Measurements from ENCODE around the gene PRH2.

The PRH2 gene

DNA sequence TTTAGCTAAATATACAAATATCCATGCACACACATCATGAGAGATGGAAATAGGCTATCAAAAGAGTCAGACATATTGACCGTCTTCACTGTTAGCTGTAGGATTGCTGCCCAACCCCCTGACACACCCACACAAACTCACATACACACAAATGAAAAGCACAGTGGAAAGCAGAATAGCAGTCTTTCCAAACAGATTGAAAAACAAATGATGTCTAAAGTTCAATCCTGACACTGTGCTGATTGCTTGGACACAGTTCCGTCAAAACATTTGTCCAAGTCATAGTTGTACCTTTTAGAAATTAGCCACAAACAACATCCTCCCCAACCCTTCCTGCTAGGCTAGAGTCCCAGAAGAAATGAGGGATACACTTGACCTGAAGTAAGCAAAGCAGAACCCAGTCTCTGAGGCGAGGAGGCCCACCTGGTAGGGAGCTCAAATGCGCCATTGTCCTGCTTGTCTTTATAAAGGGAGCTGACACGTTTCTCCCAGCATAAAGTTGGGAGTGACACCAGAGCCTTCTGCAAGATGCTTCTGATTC lies at the start of gene PRH2:
TSS of gene PRH2 (plus strand) at position 491 of the 541 bp plus-strand sequence. CDS start at position 529, 38 bp downstream.
- DNase-seq = no peak

DNA sequence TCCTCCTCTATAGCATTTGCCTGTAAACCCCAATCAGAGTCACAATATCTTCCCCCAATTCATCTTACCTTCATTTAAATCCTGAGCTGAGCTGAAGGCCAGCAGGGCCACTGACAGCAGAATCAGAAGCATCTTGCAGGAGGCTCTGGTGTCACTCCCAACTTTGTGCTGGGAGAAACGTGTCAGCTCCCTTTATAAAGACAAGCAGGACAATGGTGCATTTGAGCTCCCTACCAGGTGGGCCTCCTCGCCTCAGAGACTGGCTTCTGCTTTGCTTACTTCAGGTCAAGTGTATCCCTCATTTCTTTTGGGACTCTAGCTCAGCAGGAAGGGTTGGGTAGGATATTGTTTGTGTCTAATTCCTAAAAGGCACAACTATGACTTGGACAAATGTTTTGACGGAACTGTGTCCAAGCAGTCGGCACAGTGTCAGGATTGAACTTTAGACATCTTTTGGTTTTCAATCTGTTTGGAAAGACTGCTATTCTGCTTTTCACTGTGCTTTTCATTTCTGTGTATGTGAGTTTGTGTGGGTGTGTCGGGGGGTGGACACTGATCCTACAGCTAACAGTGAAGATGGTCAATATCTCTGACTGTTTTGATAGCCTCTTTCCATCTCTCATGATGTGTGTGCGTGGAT lies 44.8 kb upstream of the PRH2 start, which contains the start of gene PRH1:
TSS of gene PRH1 (minus strand) at position 170 of the 640 bp plus-strand sequence. CDS start at position 132, 38 bp downstream.
- no peak for DNase-seq

DNA sequence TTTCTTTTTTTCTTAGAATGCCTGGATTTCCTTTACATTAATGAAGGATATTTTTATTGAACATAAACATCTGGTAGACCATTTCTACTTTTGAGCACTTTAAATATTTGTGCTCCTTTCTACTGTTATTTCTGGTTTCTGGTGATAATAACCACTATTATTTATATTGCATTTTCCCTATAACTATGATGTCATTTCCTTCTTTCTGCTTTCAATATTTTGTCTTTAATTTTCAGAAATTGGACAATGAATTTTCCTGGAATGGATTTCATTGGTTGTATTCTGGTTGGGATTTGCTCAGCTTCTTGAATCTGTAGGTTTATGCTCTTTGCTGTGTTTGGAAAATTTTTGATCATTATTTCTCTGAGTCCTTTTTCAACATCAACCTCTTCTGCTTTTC lies 39.8 kb upstream of the PRH2 start:
- no peak for DNase-seq

DNA sequence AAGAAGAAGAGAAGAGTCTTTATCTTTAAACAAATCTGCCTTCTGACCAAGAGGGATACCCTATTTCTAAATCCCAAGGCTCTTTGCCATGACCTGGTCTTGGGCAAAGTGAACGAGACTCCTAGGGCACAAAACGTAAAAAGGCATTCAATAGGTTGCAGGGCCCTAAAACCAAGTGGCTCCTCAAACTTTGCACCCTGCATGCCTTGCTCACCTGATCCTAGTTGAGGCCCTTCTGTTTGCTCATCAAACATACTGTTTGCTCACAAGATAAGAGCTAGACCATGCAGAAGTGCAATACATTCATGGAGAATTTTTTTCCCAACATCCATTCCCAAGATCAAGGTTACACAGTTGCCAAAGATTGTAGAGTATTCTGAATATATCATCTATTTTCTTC lies 37.1 kb upstream of the PRH2 start:
- DNase-seq = no peak

DNA sequence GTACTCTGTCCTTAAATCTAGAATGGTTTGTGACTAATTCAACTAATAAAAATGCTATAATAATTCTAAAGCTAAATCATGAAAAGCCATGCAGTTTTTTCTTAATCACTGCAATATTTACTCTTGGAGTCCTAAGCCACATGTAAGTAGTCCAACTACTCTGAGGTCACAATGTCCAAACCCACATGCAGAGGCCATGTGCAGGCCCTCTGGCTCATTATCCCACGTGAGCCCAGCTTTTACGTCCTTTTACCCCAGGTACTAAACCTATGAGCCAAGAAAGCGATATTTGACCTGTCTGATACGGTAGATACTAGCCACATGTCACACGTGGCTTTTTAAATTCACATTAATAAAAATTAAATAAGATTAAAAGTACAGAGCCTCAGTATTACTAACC lies 32.2 kb upstream of the PRH2 start:
- DNase-seq = no peak

DNA sequence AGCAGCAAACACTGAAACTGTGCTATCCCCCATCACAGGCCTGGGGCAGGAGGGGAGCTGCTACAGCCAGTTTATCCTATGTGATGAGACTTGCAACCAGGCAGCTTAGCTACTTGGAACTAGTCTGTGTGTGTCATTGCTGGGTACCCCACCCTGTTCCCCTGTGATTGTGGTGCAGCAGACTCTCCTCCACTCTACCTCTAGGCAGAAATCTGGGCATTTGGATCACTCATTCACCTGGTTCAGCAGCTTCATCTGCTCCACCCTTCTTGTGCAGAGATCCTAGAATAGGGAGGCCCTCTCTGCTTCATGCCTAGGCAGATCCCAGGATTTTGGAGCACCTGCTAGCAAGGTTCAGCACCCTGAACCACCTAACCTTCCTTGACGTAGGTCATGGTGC lies 28.5 kb upstream of the PRH2 start:
- DNase-seq = no peak

DNA sequence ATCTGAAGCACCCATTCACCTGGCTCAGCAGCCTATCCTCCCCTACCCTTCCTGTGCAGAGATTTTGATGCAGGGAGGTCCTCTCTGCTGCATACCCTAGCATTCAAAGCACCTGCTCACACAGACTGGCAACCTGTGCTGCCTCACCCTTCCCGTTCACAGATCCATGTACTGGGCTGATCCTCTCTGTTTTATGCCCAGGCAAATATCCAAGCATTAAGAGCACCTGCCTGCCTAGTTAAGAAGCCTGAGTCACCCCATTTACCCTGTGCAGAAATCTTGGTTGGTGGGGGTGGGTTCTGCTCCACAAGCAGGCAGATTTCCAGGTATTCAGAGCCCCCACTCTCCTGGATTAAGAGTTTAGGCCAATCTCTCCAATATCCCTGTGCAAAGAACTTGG lies 28.1 kb upstream of the PRH2 start:
- DNase-seq = no peak

DNA sequence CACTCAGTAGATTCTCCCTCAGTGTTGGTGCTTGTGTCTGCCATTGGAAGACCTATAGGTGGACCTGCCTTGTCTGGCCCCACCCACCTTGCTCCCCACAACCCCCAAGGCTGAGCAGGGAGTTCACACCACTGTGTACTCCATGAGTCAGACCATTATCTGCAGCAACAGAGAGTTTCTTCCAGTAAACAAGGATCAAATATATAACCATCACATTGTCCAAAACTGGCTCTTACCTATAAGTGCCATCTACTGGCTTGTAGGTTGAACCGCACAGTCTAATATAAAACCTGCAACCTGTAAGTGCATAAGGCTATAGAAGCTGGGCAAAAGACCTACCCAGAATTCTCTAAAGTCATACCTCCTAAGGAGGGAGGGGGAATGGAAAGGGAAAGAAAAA lies 27.6 kb upstream of the PRH2 start:
- no peak for DNase-seq

DNA sequence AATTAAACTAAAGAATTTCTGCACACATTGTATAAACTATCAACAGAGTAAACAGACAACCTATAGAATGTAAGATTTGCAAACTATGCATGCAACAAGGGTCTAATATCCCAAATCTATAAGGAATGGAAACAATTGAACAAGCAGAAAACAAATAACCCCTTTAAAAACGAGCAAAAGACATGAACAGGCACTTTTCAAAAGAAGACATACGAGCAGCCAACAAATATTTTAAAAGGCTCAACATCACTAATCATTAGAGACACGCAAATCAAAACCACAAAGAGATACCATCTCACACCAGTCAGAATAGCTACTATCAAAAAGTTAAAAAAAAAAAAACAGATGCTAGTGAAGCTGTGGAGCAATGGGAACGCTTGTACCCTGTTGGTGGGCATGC lies 24.4 kb upstream of the PRH2 start:
- no peak for DNase-seq

DNA sequence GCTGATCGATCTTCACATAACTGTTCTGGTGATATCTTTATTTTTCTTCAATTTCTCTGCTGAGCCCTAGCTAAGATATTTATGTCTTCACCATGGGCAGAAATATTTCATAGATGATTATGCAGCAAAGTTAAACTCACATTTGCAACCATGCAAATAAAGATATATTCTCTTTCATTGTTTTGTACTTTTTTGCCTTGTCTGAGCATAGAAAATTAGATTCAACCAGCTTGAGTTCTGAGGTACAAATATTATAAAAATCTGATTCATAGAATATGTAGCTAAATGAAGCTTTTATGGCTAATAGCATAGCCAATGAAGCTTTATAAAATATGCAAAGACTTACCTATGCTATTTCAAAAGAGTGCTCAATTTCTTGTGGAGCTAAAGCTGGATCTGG lies 19.6 kb upstream of the PRH2 start, which contains the start of gene TAS2R13:
TSS of gene TAS2R13 (minus strand) at position 101 of the 400 bp plus-strand sequence. CDS start 264 bp downstream, outside the sequence.
- no peak for DNase-seq

DNA sequence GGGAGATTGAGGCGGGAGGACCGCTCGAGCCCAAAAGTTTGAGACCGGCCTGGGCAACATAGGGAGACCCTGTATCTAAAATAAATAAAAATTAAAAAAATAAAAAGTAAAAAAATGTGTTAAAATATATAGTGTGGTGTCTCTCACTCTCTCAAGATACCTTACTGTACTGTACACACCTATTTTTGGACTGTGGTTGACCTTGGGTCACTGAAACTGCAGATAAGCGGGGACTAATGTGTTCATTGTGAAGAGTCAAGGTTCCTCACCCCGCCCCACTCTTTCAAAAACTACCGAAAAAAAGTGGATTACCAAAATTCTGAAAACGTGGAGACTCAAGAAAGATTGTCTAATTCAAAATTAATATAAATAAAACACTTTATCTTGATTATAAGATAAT lies 18.7 kb upstream of the PRH2 start:
- DNase-seq = no peak

DNA sequence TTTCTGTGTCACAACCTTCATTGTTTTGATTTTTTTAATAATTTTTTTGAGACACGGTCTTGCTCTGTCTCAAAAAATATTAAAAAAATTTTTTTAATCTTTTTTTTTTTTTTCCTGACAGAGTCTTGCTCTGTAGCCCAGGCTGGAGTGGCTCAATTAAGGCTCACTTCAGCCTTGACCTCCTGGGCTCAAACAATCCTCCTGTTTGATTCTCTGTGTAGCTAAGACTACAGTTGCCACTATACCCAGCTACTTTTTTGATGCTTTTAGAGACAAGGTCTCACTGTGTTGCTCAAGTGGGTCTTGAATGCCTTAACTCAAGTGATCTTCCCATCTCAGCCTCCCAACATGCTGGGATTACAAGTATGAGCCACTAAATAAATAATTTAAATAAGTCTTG lies 9.2 kb upstream of the PRH2 start:
- DNase-seq = no peak

DNA sequence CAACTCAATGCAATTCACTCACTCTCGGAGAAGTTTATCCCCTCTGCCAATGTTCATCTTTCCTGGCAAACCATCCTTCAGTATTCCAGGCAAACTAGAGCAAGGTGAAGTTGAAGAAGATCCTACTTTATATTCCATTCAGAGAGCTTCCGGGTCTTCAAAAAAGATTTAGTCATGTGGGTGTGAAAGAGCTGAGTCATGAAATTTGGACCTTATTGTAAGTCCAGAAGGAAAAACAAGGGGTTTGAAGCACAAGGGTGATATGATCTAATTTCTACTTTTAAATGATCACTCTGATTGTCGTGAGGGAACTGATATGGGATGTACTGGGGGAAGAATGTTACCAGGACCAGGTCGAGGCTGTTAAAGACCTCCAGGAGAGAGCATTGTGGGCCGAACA lies 2.8 kb upstream of the PRH2 start:
- DNase-seq = no peak

DNA sequence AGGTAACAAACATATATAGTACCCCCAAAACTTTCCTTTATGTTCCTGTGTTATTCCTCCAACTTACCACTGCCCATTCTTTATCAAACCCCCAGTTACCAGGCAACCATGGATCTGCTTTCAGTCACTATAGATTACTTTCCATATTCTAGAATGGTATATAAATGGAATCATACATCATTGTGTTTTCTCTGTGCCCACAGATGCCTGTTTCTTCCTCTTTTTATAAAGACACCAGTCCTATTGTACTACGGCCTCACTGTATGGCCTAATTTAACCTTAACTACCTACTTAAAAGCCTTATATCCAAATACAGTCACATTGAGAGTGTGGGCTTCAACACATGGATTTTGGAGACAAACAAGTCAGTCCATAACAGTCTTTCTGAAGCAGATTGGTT lies 7.5 kb downstream of the PRH2 start:
- DNase-seq = no peak

DNA sequence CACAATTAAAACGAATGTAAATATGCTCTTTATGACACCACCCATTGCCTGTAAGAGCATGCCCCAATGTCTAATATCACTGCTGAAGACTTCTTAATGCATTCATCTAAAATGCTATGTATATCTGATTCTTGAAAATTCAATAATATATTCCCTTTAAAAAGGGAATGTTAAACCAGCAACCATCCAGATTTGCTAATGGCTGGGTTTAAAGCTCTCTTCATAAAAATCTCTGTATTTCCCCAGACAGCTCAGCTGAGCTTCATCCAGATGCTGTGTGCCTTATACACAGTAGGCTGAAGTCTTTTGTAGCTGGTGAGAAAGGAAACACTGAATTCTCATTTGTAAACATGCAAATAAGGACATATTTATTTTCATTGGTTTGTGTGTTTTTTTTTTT lies 10.1 kb downstream of the PRH2 start, which contains the start of gene TAS2R14:
TSS of gene TAS2R14 (minus strand) at position 101 of the 400 bp plus-strand sequence. CDS start at position 45, 56 bp downstream.
- no peak for DNase-seq

DNA sequence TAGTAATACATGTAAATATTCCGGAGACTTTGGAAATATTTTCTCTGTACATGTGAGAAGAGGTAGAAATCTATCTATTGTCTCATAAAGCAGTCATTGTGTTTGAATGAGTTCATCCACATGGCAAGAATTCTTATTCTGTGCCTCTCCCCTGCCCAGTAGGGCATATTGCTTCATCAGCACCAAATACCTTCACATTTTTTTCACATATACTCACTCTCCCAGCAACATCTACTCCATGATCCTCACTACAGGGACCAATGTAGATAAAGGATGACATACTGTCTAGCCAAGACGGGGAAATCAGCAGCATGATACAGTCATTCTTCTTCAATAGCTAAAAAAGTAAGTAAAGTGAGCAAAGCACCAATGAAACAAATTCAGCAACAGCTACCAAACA lies 11.4 kb downstream of the PRH2 start:
- DNase-seq = no peak

DNA sequence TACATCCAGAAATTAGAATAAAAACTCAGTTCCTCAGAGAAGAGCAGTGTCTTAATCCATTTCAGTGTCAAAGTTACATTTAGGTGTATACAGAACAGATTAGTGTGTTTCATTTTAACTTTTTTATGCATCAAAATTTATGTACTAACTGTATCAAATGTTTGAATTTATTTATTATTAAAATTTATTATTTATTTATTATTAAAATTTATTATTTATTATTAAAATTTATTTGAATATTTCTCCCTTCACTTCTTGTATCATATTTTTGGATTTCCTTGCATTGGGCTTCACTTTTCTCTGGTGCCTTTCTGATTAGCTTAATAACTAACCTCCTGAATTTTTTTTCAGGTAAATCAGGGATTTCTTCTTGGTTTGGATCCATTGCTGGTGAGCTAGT lies 12.3 kb downstream of the PRH2 start:
- DNase-seq = no peak

DNA sequence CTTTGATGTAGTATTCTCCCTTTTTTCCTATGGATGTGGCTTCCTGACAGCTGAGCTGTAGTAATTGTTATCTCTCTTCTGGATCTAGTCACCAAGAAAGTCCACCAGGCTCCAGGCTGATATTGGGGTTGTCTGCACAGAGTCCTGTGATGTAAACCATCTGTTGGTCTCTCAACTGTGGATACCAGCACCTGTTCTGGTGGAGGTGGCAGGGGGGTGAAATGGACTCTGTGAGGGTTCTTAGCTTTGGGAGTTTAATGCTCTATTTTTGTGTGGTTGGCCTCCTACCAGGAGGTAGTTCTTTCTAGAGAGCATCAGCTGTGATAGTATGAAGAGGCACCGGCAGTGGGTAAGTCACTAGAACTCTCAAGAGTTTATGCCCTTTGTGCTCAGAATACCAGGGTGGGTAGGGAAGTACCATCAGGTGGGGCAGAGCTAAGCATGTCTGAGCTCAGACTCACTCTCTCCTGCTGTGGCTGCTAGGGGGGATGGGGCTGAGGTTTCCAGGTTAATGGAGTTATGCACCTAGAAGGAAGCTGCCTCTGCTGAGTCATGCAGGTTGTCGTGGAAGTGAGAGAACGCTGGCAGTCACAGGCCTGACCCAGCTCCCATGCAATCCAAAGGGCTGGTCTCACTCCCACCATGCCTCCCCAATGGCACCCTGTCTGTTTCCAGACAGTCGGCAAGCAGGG lies 13.0 kb downstream of the PRH2 start:
- DNase-seq = no peak

DNA sequence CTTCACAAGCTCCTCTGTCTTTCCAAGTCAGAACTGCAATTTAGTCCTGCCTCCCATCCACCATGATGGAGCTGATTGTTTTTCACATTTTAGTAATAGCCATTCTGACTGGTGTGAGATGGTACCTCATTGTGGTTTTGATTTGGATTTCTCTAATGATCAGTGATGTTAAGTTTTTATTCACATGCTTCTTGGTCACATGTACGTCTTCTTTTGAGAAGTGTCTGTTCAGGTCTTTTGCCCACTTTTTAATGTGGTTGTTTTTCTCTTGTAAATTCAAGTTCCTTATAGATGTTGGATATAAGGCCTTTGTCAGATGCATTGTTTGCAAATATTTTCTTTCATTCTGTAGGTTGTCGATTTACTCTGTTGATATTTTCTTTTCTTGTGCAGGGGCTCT lies 14.1 kb downstream of the PRH2 start:
- no peak for DNase-seq

DNA sequence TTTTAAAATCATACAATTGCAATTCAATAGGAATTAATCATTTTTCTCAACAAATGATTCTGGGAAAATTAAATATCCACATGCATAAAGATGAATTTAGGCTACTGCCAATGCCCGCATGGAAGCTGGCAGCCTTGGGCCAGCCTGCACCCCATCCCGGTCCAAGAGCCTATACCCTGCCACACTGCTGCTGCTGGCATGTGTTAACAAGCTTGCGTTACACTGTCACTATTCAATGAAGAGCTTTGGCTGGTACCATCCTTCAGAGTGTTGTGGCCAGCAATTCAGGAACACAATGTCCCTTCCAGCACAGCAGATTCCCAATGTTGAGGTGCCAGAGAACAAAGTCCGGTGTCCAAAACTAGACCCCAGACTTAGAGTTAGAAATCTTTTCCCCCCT lies 23.6 kb downstream of the PRH2 start:
- DNase-seq = no peak

DNA sequence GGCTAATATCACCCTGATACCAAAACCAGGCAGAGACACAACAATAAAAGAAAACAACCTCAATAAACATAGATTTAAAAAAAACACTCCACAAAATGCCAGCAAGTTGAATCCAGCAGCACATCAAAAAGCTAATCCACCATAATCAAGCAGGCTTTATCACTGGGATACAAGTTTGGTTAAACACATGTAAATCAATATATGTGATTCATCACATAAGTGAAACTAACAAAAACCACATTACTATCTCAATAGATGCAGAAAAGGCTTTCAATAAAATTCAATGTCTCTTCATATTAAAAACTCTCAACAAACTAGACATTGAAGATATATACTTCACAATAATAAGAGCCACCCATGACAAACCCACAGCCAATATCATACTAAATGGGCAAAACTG lies 27.0 kb downstream of the PRH2 start:
- no peak for DNase-seq

DNA sequence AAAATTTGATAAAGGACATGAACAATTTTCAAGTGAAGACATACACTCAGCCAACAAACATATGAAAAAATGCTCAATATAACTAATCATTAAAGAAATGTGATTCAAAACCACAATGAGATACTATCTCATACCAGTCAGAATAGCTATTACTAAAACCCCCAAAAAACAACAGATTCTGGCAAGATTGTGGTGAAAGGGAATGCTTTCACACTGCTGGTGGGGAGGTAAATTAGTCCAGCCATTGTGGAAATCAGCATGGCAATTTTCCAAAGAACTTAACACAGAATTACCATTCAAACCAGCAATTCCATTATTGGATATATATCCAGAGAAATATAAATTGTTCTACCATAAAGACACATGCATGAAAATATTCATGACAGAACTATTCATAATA lies 28.7 kb downstream of the PRH2 start:
- DNase-seq = no peak

DNA sequence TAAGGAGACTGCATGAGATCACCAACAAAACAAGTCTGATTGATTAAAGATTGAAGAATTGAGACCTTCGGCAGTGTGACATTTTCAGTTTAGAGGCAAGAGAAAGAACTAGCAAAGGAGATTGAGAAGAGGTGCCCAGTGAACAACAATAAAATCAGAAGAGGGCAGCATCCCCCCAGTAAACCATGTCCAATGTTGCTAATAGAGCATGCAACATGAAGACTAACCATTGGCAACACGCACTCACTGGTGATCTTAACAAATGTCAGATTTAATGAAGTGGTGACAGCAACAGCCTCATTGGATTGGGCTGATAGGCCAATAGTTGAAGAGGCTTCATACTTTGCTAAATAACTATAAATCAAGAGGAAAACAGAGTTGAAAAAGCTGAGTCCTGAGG lies 30.8 kb downstream of the PRH2 start:
- DNase-seq = no peak

DNA sequence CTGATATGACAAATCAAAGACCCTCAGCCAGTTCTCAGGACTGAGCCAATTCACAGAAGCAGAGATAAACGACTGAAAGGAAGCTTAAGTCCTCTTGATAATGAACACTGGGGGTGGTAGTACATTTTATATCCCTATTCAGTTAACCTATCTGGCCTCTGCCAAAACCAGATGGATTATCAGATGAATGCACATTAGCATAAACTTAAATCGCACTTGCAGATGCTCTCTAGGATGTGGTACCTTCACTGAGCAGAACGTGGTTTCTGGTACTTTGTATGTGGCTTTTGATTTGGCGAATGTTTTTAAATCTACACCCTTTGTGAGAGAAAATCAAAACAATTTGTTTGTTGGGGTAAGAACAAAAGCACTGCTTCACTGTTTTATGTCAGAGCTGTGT lies 31.2 kb downstream of the PRH2 start:
- DNase-seq = no peak

Data from NCI-H1092 (cell line).